ENCODE data around the gene OTOA.
"Not testable (repeated sequence)": the region's sequence is repeated elsewhere in the genome, so short reads cannot be mapped to it uniquely, and the experiment has no call there.

The OTOA gene

GRCh38 chr16:21674456-21674855, 10.7 kb downstream of the OTOA start:
- DNase-seq (ENCODE audit: low read depth, low spot score), result not testable (repeated sequence)

- DNase-seq (ENCODE audit: low read depth, low spot score), result not testable (repeated sequence)
Observed at GRCh38 chr16:21680714-21681113, 16.9 kb downstream of the OTOA start.

GRCh38 chr16:21683184-21683583, 19.4 kb downstream of the OTOA start:
- no peak for DNase-seq (ENCODE audit: low read depth, low spot score)

DNA sequence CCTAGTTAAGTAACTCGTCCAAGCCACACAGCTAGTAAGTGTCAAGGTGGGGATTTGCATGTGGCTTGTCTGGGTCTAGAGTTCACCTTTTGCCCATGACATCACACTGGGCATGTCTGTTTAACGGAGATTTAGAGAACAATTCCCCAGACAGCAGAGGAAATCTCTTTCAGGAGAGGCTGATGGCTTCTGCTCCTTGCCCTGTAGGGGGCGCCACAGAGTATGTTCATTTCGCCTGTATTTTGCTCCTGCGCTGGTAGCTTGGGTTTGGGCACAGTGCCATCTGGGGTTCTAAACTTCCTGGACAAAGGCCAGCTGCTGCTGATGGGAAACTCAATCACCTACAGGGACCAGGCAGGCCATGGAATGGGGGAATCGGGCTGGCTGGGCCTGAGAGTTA, 20.4 kb downstream of the OTOA start:
- no peak for DNase-seq (ENCODE audit: low read depth, low spot score)

DNA sequence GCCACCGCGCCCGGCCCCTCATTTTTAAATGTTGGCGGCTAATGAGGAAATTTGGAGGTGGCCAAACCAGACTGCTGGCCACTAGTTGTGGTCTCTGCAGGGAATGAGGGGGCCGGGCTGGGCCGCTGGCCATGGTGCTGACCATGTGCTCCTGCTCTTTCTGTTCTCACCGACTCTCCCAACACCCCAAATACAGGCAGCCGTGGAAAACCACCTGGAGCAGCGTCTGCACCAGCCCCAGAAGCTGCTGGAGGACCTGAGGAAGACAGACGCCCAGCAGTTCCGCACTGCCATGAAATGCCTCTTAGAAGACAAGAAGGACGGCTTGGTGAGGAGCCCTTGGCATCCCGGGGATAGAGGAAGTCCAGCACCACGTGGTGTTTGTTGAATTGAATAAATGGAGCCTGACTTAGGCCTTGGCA, 21.3 kb downstream of the OTOA start:
- DNase-seq (ENCODE audit: low read depth, low spot score), result no peak

- no peak for DNase-seq (ENCODE audit: low read depth, low spot score)
Observed at GRCh38 chr16:21689107-21689506, 25.3 kb downstream of the OTOA start.

- DNase-seq (ENCODE audit: low read depth, low spot score), result not testable (repeated sequence)
Observed at GRCh38 chr16:21690967-21691366, 27.2 kb downstream of the OTOA start.

- DNase-seq (ENCODE audit: low read depth, low spot score), result no peak
Observed at GRCh38 chr16:21694609-21695008, 30.8 kb downstream of the OTOA start.

- DNase-seq (ENCODE audit: low read depth, low spot score), result no peak
Observed at GRCh38 chr16:21697032-21697431, 33.3 kb downstream of the OTOA start.

GRCh38 chr16:21698169-21699032, 34.6 kb downstream of the OTOA start:
- no peak for DNase-seq (ENCODE audit: low read depth, low spot score)

GRCh38 chr16:21701271-21701670, 37.5 kb downstream of the OTOA start:
- no peak for DNase-seq (ENCODE audit: low read depth, low spot score)

DNA sequence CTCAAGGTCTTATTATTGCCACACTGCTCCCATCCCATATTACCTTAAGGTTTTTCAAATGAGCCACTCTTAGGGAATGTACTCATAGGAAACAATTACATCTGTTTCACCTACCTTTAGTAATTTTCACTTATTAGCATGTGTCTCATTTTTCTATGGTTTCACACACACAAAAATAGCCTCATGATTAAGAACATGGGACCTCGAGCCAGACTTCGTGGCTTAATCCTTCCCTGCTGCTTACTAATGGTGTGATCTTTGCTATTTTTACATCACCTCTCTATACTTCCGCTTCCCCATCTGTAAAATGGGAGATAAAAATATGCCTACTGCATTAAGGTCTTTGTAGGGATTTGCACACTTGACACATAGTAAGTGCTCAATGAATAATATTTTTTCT, 38.5 kb downstream of the OTOA start:
- DNase-seq (ENCODE audit: low read depth, low spot score), result no peak

DNA sequence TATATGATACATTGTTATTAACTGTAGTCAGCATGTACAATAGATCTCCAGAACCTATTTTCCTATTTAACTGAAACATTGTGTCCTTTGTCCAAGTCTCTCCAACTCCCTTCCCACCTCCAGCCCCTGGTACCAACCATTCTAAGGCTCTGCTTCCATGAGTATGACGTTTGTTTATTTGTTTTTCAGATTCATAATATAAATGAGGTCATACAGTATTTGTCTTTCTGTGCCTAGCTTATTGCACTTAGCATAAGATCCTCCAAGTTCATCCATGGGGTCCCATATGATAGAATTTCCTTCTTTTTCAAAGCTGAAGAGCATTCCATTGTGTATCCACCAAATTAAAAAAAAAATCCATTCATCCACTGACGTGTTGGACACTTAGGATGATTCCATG, 39.4 kb downstream of the OTOA start:
- DNase-seq (ENCODE audit: low read depth, low spot score), result no peak

- no peak for DNase-seq (ENCODE audit: low read depth, low spot score)
Observed at GRCh38 chr16:21703589-21704174, 39.9 kb downstream of the OTOA start.

DNA sequence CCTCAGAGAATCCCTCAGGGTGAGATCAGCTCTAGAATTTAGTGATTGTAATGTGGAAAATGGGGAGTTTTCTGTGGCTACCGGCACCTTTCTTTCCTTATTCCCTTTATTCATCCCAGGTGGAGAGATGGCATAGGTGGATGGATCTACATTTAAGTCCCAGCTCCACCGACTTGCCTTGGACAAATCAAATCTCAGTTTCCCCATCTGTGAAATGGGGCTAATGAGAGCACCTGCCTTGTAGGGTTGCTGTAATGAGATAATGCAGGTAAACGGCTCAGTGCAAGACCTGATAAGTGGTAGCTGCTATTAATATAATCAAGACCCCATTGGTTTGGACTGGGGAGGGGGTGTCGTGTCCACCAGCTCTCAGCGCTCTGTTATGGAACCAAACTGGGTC, 40.5 kb downstream of the OTOA start:
- no peak for DNase-seq (ENCODE audit: low read depth, low spot score)

DNA sequence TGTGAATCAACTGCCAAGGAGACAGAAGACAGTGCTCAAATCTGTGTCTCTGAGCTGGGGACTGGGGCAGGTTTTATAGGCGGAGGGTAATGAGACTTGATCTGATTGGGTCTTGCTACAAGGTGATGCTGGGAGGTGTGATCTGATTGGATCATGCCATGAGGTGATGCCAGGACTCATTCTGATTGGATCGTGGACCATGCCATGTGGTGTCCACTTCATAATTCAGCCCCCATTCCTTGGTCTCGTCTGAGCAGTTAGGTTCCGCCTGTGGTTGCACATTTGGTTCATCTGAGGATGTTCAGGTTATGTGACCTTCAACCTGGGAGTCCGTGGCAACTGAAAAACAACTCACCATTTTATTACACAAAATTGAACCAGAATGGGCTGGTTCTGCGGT, 41.0 kb downstream of the OTOA start:
- DNase-seq (ENCODE audit: low read depth, low spot score), result no peak

DNA sequence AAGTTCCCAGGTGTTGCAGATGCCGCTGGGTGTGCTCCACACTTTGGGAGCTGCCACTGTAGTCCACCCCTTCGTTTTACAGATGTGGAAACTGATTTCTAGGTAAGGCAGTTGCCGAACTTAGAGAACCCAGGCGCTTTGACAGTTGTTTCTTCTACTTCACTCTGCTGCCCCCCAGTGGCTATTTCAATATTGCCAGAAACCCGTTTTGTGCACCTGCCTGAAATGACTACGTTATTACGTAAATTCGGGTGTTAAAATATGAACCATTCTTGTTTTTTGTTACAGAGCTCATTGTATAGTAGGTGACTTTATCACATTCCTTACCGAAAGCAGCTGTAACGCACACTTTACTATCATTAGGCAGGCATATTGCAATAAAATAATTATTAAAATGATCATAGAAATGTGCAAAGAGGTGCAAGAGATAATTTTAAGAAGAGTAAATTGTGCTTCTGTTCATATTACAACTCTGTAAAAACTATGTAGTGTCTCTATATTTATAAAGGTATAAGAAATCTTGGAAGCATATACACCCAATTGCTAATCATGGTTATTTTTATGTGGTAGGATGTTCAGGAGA, 44.9 kb downstream of the OTOA start:
- DNase-seq (ENCODE audit: low read depth, low spot score), result peak; percentile 17

DNA sequence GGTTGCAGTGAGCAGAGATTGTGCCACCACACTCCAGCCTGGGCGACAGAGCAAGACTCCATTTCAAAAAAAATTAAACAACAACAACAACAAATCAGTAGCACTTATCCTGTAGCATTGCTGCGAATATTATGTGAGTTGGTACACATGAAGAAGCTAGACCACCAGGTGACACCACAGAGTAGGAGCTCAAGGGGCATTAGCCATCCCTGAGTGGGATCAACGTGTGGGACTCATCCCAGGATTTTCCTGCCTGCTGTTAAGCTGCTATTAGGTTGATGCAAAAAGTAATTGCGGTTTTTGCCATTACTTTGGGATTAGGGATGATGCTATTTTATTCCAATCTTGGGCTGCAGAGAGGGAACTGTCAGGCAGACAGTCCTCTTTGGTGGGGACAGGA, 47.2 kb downstream of the OTOA start:
- DNase-seq (ENCODE audit: low read depth, low spot score), result no peak

DNA sequence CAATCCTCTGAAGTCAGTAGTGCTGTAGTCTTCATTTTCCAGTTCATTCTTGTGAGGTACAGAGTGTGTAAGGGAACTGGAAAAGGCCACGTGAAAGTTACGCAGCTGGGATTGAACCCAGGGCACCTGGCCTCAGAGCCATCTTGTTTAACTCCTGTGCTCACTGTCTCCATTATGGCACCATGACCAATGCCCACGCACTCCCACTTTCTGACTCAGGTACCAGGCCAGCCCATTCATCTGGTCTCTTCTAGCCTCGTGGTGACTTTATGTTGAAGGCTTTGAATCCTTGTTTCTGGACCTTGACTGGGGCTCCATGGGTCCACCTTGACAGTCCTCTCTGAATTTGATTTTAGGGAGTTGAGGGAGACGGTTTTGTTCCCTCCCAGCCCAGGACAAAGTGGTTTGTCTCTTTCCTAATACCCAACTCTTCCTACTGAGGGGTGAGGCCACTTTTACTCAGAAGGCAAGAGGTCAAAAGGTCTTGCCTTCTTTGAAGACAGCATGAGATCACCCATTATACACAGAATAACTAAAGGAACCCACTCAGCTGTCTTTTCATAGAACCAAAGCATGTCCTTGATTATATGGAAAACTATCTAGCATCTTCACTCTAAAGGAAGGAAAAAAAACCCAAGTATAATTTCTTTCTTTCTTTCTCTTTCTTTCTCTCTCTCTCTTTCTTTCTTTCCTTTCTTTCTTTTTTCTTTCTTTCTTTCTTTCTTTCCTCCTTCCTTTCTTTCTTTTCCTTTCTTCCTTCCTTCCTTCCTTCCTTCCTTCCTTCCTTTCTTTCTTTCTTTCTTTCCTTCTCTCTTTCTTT, 50.0 kb downstream of the OTOA start:
- DNase-seq (ENCODE audit: low read depth, low spot score), result no peak

GRCh38 chr16:21714369-21714618, 50.5 kb downstream of the OTOA start:
- not testable (repeated sequence) for DNase-seq (ENCODE audit: low read depth, low spot score)

GRCh38 chr16:21717608-21718007, 53.8 kb downstream of the OTOA start:
- no peak for DNase-seq (ENCODE audit: low read depth, low spot score)

DNA sequence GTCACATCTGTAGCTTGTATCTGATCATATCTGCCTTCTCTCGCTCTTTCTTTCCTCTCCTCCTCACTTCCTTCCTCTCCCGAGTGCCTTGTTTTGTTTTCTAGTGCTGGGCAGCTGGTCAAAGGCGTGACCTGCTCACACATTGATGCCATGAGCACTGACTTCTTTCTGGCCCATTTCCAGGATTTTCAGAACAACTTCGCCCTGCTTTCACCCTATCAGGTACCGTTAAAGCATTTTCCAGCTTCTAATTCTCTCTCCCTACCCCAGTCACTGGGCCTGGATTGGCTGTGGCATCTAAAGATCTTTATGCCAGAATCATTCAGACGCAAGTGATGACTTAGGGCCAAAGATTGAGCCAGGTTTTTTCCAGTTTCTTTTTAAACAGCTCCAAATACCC, 55.5 kb downstream of the OTOA start:
- DNase-seq (ENCODE audit: low read depth, low spot score), result no peak

All from brain pericyte (primary cell).